ENCODE measurements around the gene MAP3K1.

DNA sequence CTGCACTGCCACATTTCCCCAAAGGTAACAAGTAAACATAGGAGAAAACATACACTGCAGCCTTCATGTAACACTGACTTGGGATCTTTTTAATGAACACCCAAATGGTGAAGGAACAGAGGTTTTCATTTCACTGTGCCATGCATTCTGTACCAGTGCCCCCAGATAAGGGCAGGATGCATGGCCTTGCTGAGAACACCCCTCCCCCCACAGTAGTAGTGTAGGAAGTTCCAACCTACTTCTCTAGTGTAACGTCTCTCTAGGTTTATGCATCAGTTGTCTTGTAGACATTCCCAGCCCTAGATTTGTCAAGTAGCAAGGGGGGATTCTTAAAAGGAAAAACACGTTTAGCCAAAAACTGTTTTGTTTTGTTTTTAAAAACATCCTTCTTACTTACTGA lies 29.9 kb downstream of the MAP3K1 start:
- no peak for TF ChIP-seq POLR2A (IDR thresholded peaks at IDR 0.05)
- TF ChIP-seq, protein P1, sequence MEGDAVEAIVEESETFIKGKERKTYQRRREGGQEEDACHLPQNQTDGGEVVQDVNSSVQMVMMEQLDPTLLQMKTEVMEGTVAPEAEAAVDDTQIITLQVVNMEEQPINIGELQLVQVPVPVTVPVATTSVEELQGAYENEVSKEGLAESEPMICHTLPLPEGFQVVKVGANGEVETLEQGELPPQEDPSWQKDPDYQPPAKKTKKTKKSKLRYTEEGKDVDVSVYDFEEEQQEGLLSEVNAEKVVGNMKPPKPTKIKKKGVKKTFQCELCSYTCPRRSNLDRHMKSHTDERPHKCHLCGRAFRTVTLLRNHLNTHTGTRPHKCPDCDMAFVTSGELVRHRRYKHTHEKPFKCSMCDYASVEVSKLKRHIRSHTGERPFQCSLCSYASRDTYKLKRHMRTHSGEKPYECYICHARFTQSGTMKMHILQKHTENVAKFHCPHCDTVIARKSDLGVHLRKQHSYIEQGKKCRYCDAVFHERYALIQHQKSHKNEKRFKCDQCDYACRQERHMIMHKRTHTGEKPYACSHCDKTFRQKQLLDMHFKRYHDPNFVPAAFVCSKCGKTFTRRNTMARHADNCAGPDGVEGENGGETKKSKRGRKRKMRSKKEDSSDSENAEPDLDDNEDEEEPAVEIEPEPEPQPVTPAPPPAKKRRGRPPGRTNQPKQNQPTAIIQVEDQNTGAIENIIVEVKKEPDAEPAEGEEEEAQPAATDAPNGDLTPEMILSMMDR (IDR thresholded peaks at IDR 0.05), result no peak
